GM23338 (cell line): ENCODE results near the gene PBX3.

ENCODE experiments used
- CTCF ChIP-seq, 2 experiments: fragments of 200-600 bp in 1 of 2; sonication (generic) in 1 of 2; conservative IDR thresholded peaks; 2 replicates each; pipeline versions ENCODE4 v1.5.1 to v1.6.1; 2016 to 2017; ENCODE audit warnings: antibody characterized with exemption in 2 of 2, low read depth in 2 of 2, mild to moderate bottlenecking in 2 of 2, moderate library complexity in 1 of 2
- REST ChIP-seq: IDR thresholded peaks from one replicate; pipeline ENCODE4 v1.6.1; 2018; ENCODE audit warnings: antibody characterized with exemption; ENCODE audit not compliant: unreplicated experiment

- TF ChIP-seq CTCF (conservative IDR thresholded peaks at IDR 0.05; ENCODE audit: low read depth in 2 of 2) (no peak), REST (no peak)
Observed at GRCh38 chr9:125739436-125739835, 7.7 kb upstream of the PBX3 start.
